Astrocyte (in vitro differentiated cells and primary cell): ENCODE data around the gene NGDN. TPM values are rescaled to one million over a fixed set of nuclear protein-coding genes. Genes with fewer than 3 reads are reported as not detected.

Source experiments
- DNase-seq: peaks from one replicate; pipeline ENCODE4 v3.0.0-alpha.2; 2010; ENCODE audit warnings: low read depth
- FAIRE-seq: peaks from 2 replicates; lab custom pipeline; 2011; peaks lifted over from hg19 to GRCh38; lab: Jason Lieb, UNC
- H2AFZ ChIP-seq: 2 replicates; pipeline ENCODE4 v1.6.0; 2012; ENCODE audit warnings: low read depth, low read length, inconsistent platforms
- H3K27ac ChIP-seq: 2 replicates; pipeline ENCODE4 v1.5.1; 2011; ENCODE audit warnings: low read depth, low read length, inconsistent platforms
- H3K27me3 ChIP-seq: 2 replicates; pipeline ENCODE4 v1.6.0; 2011; ENCODE audit warnings: low read length, inconsistent platforms; ENCODE audit not compliant: insufficient read depth
- H3K36me3 ChIP-seq: 2 replicates; pipeline ENCODE4 v1.5.1; 2011; ENCODE audit warnings: low read length, inconsistent platforms; ENCODE audit not compliant: insufficient read depth
- H3K4me1 ChIP-seq: 2 replicates; pipeline ENCODE4 v1.5.1; 2011; ENCODE audit warnings: low read length, inconsistent platforms; ENCODE audit not compliant: insufficient read depth
- H3K4me2 ChIP-seq: 2 replicates; pipeline ENCODE4 v1.6.0; 2012; ENCODE audit warnings: low read length, inconsistent platforms
- H3K4me3 ChIP-seq: 2 replicates; pipeline ENCODE4 v1.5.1; 2011; ENCODE audit warnings: low read depth, mild to moderate bottlenecking, low read length, inconsistent platforms; ENCODE audit not compliant: insufficient read depth
- H3K79me2 ChIP-seq: 2 replicates; pipeline ENCODE4 v1.6.0; 2012; ENCODE audit warnings: mild to moderate bottlenecking, low read length, inconsistent platforms; ENCODE audit not compliant: insufficient read depth
- H3K9ac ChIP-seq: 2 replicates; pipeline ENCODE4 v1.6.0; 2012; ENCODE audit warnings: mild to moderate bottlenecking, low read length, inconsistent platforms
- H3K9me3 ChIP-seq: 2 replicates; pipeline ENCODE4 v1.5.1; 2012; ENCODE audit warnings: low read depth, mild to moderate bottlenecking, low read length, inconsistent platforms; ENCODE audit not compliant: insufficient read depth
- H4K20me1 ChIP-seq: 2 replicates; pipeline ENCODE4 v1.6.0; 2012; ENCODE audit warnings: low read length, inconsistent platforms; ENCODE audit not compliant: insufficient read depth
- H3K27ac Mint-ChIP-seq: one replicate; pipeline ENCODE4 v1.8.0; 2021; ENCODE audit warnings: mild to moderate bottlenecking, mixed read lengths; ENCODE audit not compliant: unreplicated experiment
- H3K27me3 Mint-ChIP-seq: one replicate; pipeline ENCODE4 v1.8.0; 2021; ENCODE audit warnings: low read depth, mixed read lengths; ENCODE audit not compliant: unreplicated experiment
- H3K36me3 Mint-ChIP-seq: one replicate; pipeline ENCODE4 v1.8.0; 2021; ENCODE audit warnings: low read depth, mixed read lengths; ENCODE audit not compliant: unreplicated experiment
- H3K4me1 Mint-ChIP-seq: one replicate; pipeline ENCODE4 v1.8.0; 2021; ENCODE audit warnings: low read depth, mixed read lengths; ENCODE audit not compliant: unreplicated experiment
- H3K4me3 Mint-ChIP-seq: one replicate; pipeline ENCODE4 v1.8.0; 2021; ENCODE audit warnings: mild to moderate bottlenecking, moderate library complexity, mixed read lengths; ENCODE audit not compliant: unreplicated experiment
- H3K9me3 Mint-ChIP-seq: one replicate; pipeline ENCODE4 v1.8.0; 2021; ENCODE audit warnings: mild to moderate bottlenecking, mixed read lengths; ENCODE audit not compliant: unreplicated experiment
- EZH2 ChIP-seq: IDR thresholded peaks from 2 replicates; pipeline ENCODE4 v1.6.1; 2012; ENCODE audit warnings: mild to moderate bottlenecking, low read length, inconsistent platforms; ENCODE audit not compliant: insufficient read depth
- total RNA-seq: library from RNA; stranded (reverse); gene quantifications from 2 replicates; pipeline ENCODE4 v1.2.1, GENCODE V29; 2021
- TF ChIP-seq, protein P1 (sequence below): IDR thresholded peaks from 2 replicates; pipeline ENCODE4 v1.5.1; 2011; ENCODE audit warnings: low read depth, mild to moderate bottlenecking, inconsistent platforms, low read length, moderate library complexity; ENCODE audit not compliant: insufficient read depth

The NGDN gene
- total RNA-seq, 1 donor from 2014 or later: 28.6 TPM

DNA sequence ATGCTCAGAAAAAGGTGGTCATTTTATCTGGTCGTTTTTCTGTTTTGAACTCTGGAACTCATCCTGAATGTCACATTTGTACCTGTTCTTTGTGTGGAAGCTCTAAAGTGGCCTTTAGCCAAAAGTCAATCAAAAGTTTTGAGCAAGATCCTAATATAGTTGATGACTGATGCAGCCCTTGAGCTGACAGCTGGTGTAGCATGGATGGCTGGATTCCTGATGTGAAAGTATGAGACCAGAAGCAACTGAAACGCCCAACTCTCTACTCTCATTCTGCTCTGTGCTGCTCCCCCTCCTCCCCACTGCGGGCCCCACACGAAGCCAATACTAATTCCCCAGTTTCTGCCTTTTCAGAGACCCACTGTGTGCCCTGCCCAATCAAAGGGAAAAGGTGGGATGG is 23.7 kb upstream of the NGDN start:
- H3K9ac ChIP-seq: no peak overlapping the region
- H3K27me3 ChIP-seq: no peaks in the 10 kb centered on the region
- Mint-ChIP-seq H3K4me3 (no peak overlapping the region), H3K9me3 (no peaks in the 10 kb centered on the region), H3K27me3 (peaks cover 32% of the 10 kb centered on the region), H3K36me3 (peaks cover 2% of the 10 kb centered on the region), H3K27ac (no peak overlapping the region), H3K4me1 (peaks cover 3% of the 10 kb centered on the region)
- H3K79me2 ChIP-seq: no peaks in the 10 kb centered on the region
- no peak overlapping the region for H3K4me2 ChIP-seq
- H3K27ac ChIP-seq: no peak overlapping the region
- no peaks in the 10 kb centered on the region for H3K4me1 ChIP-seq
- TF ChIP-seq, protein P1, sequence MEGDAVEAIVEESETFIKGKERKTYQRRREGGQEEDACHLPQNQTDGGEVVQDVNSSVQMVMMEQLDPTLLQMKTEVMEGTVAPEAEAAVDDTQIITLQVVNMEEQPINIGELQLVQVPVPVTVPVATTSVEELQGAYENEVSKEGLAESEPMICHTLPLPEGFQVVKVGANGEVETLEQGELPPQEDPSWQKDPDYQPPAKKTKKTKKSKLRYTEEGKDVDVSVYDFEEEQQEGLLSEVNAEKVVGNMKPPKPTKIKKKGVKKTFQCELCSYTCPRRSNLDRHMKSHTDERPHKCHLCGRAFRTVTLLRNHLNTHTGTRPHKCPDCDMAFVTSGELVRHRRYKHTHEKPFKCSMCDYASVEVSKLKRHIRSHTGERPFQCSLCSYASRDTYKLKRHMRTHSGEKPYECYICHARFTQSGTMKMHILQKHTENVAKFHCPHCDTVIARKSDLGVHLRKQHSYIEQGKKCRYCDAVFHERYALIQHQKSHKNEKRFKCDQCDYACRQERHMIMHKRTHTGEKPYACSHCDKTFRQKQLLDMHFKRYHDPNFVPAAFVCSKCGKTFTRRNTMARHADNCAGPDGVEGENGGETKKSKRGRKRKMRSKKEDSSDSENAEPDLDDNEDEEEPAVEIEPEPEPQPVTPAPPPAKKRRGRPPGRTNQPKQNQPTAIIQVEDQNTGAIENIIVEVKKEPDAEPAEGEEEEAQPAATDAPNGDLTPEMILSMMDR: no peak
- no peak for TF ChIP-seq EZH2
- H3K4me3 ChIP-seq: no peak overlapping the region
- FAIRE-seq (no peak), DNase-seq (no peak)
- no peaks in the 10 kb centered on the region for H4K20me1 ChIP-seq
- H2AFZ ChIP-seq: no peak overlapping the region
- H3K36me3 ChIP-seq: no peaks in the 10 kb centered on the region
- H3K9me3 ChIP-seq: no peaks in the 10 kb centered on the region

DNA sequence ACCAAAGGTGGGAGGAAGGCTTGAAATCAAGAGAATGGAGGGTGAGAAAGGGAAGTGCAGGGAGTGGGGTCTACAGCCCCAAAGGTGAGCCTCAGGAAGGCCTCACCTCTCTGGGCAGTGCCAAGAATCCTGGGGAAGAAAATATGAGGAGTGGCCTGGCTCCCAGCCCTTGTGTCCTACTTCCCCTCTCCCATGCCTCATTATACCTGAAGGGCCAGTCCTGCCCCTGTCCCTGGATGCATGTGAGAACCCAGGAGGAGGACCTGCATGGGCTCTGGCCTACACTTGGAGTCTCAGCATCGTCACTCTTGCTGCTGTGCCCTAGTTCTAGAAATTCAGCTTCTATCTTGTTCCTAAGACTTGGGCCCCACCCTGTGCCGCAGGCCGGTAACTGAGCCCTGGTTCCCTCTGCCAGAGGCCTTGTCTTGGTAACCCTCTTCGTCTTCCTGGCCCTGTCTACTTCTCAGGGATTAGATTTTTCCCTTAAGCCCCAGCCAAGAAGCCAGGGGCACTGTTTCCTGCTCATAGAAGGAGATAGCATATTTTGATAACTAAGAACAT is 23.1 kb upstream of the NGDN start:
- Histone ChIP-seq H3K79me2 (no peaks in the 10 kb centered on the region), H3K27me3 (no peaks in the 10 kb centered on the region), H3K4me3 (no peak overlapping the region), H3K4me2 (no peak overlapping the region), H3K36me3 (no peaks in the 10 kb centered on the region), H3K9me3 (no peaks in the 10 kb centered on the region), H3K9ac (no peak overlapping the region), H4K20me1 (no peaks in the 10 kb centered on the region), H3K27ac (no peak overlapping the region), H3K4me1 (no peaks in the 10 kb centered on the region), H2AFZ (no peak overlapping the region)
- H3K36me3 Mint-ChIP-seq: peaks cover 2% of the 10 kb centered on the region
- H3K4me1 Mint-ChIP-seq: no peaks in the 10 kb centered on the region
- peaks cover 32% of the 10 kb centered on the region for H3K27me3 Mint-ChIP-seq
- no peak overlapping the region for H3K4me3 Mint-ChIP-seq
- FAIRE-seq (no peak), DNase-seq (no peak)
- TF ChIP-seq, protein P1: no peak
- no peak for TF ChIP-seq EZH2
- peak overlapping the region; percentile 67 for H3K27ac Mint-ChIP-seq
- H3K9me3 Mint-ChIP-seq: no peaks in the 10 kb centered on the region
